HG03175 (cell line): ENCODE results near the gene ZNF136.

Experiments
- ATAC-seq: cut with Tn5 transposase; IDR thresholded peaks from one replicate; pipeline ENCODE4 v1.9.1; 2021; ENCODE audit warnings: mild to moderate bottlenecking, moderate library complexity; ENCODE audit not compliant: unreplicated experiment

The ZNF136 gene

DNA sequence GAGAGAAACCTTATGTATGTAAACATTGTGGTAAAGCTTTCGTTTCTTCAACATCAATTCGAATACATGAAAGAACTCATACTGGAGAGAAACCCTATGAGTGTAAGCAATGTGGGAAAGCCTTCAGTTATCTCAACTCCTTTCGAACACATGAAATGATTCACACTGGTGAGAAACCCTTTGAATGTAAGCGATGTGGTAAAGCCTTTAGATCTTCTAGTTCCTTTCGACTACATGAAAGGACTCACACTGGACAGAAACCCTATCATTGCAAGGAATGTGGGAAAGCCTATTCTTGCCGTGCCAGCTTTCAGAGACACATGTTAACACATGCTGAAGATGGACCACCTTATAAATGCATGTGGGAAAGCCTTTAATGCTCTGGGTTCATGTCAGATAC, 24.7 kb downstream of the ZNF136 start:
- no peak for ATAC-seq

DNA sequence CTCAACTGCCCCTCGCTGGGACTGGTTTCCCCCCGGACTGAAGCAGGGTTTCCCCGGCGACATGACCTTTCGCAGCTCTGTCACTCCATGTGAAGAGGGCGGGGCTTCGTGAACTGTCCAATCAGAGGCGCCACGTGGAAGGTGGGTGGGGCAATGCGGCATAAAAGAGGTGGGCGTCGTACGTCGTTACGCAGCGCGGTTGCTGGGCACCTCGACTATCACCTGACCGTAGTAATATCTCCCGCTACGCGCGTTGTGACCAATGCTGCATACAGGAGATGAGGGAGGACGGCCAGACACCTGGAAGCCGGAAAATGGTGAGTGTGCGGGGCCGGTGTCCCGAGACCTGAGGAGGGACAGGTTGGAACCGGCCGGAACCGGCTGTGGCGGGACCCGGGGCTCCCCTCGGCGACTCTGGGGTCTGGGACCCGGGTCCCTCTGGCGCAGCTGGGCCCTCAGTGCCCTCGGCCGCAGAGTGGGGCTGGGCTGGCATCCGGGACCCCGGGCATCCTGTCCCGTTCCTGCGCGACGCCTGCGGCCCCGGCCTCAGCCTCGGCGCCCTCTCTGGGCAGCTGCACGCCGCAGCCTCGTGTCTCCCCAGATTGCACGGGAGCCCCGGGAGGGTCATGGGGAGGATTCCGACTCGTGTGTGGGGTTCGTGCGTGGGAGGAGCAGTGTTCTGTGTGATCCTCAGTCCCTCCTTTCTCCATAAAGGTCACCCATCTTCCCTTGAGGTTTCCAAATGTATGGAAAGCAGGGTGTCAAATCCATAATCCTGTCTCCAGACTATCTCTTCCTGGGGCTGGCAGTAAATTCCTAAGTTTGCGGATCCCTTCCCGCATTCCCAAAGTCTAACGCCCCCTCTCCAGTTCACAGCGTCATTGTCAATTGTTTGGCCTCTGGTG, 32.2 kb downstream of the ZNF136 start:
- no peak for ATAC-seq

DNA sequence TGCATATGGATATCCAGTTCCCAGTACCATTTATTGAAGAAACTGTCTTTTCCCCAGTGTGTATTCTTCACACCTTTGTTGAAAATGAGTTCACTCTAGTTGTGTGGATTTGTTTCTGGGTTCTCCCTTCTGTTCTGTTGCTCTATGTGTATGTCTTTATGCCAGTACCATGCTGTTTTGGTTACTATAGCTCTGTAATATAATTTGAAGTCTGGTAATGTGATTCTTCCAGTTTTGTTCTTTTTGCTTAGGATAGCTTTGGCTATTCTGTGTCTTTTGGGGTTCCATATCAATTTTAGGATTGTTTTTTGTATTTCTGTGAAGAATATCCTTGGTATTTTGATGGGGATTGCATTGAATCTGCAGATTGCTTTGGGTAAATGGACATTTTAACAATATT, 35.2 kb downstream of the ZNF136 start:
- ATAC-seq, result no peak

DNA sequence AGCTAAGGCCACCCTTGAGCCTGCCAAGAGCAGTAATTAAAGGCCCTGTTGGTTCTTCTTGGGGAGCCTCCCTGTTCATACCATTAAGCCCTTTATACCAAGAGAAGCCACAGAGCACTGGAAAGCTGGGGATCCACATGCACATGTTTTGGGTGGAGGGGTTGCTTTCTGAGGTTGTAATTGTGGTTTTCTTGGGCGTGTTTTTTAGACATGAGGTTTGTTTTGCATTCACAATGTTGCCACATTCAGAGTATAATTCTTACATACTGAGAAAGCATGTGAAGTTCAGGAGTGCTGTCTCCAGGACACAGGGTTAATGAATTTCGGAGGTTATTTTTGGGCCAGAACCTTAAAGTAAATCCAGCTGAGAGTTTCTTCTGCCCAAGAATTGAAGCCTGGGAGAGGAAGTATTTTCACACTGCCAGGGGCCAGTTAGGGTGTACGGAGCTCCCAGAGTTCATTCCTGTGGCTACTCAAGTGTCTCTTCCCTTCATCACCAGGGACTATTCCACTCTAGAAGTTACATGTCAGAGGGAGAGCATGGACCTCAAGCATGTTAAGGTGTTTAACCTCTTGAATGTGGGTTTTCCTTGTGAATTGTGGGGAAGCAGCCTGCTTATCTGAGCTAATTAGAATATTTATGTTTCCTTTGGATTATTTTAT, 37.0 kb downstream of the ZNF136 start:
- ATAC-seq, result no peak

DNA sequence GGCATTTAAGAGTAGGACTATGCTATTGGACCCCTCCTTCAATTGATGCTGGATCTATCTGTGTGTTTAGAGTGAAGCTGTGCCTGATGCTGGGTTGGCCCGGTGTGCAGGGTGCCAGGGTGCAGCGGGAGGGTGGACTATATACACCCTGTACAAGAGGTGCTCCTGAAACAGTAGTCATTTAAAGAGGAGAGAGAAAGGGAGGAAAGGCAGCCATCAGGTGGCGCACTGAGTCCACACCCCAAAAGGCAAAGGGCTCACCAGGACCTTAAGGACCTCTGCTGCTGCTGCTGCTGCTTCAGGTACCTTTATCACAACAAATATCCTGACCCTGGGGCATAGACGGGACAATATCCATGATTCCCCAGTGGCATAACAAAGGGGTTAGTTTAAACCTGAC, 39.4 kb downstream of the ZNF136 start:
- ATAC-seq, result no peak

DNA sequence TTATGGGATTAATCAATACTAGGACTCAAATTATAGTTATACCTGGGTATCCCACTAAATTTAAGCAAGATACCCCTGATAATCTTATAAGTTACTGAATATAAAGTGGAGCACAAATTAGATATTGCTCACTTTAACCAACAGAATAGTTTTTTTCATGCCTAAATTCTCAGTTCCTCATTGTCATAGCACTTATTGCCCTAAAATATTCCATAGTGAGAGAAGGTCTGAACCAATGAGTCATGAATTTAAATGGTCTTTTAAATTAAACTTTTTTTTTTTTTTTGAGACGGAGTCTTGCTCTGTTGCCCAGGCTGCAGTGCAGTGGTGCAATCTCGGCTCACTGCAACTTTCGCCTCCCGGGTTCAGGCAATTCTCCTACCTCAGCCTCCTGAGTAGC, 42.4 kb downstream of the ZNF136 start:
- no peak for ATAC-seq

DNA sequence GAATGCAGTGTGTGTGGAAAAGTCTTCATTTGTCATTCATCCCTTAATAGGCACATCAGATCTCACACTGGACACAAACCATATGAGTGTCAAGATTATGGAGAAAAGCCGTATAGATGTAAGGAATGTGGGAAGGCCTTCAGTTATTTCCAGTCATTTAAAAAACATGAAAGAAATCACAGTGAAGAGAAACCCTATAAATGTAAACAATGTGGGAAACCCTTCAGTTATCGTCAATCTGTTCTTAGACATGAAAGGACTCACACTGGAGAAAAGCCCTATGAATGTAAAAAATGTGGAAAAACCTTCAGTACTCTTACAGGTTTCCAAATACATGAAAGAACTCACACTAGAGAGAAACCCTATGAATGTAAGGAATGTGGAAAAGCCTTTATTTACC, 45.3 kb downstream of the ZNF136 start:
- no peak for ATAC-seq

DNA sequence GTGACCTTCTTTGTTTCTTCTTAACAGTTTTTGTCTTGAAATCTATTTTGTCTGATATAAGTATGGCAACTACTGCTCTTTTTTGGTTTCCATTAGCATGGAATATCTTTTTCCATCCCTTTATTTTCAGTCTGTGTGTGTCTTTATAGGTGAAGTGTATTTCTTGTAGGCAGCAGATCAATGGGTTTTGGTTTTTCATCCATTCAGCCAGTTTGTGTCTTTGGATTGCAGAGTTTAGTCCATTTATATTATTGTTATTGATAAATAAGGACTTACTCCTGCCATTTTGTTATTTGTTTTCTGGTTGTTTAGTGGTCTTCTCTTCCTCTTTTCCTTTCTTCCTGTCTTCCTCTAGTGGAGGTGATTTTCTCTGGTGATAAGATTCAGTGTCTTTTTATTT, 54.4 kb downstream of the ZNF136 start:
- no peak for ATAC-seq

DNA sequence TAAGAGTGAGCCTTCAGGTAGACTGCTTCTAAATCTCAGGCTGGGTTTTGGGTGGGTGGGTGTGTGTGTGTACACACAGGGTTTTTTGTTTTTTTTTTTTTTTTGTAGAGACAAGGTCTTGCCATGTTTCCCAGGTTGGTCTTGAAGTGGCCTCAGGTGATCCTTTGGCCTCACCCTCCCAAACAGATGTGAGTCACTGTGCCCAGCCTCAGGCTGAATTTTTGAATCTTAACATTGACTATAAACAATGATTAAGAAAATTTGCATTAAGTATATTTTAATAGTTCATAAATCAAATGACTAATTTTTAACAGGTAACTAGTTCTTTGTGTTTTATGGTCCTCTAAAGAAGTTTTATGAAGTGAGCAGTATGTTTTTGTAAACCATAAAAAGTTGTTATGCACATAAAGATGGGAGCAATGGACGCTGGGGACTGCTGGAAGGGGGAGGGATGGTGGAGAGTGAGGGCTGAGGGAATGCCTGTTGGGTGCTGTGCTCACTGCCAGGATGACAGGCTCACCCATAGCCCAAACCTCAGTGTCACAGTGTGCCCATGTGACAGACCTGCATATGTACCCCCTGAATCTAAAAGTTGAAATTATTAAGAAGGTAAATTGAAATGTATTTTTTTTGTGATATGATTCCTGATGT, 60.2 kb downstream of the ZNF136 start:
- no peak for ATAC-seq

DNA sequence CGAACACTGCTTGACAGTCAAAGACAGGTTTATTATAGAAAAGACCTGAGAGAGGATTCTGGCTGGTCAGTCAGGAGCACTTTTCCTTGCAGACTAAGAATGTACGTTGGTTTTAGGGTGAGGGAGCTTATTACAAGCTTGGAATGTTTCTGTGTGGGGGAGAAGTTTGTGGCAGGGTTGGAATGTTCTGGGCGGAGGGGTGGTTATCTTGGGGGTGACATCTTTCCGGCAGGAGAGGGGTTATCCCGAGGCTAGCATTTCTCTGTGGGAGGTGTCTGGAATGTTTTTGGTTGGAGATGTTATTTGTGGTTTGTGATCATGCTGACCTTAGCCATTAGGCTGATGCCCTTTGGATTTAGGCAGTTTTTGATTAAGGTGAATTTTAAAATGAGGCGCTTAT, 61.8 kb downstream of the ZNF136 start:
- ATAC-seq, result no peak

DNA sequence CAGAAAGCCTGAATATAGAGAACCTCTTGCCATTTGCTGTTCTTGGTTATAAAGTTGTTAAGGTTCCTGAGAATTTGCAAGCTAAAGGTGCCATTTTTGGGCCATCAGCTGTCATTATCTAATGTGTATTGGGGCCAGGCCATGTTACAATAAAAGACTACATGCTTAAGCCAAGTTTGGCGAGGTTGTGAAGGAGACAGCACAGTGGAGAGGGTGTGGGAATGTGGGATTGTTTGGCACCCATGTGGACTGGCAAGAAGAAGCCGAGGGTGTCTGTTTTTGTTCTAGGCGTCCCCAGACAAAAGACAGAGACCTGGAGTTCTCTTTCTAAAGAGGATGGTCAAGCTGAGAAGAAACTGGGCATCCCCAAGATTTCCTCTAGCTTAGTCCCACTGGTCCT, 67.1 kb downstream of the ZNF136 start:
- no peak for ATAC-seq

DNA sequence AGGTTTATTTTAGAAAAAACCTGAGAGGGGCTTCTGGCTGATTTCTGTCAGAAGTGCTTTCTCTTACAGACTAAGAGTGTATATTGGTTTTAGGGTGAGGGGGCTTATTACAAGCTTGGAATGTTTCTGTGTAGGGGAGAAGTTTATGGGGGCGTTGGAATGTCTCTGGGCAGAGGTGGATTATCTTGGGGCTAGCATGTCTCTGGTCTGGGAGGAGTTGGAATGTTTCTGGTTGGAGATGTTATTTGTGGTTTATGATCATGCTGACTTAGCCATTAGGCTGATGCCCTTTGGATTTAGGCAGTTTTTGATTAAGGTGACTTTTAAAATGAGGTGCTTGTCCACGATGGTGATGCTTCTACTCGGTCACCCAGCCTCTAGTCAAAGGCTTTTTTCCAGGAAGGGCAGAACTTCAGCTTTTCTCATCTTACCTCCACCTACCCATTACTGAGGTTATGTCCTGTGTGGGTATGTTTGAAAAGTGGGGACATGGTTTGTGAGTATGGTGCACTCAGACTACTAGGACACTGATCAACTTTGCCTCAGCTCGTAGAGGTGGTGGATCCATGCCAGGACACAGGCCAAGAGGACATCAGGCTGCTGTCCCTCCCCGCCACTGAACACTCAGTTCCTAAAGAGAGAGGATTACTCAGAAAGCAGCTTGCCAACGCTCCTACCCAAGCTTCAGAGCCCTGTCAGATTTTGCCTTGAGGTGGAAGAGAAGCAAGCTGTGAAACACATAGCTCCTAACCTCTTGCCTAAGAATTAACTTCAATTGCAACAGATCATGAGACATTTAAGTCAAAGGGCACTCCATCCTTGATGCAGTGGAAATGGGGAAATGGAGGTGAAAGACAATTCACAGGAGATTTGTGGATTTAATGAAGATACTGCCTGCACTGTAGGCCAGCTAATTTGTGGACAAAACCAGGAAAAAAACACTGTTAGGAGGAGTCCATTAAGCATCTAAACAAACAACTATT, 68.1 kb downstream of the ZNF136 start:
- ATAC-seq, result no peak

DNA sequence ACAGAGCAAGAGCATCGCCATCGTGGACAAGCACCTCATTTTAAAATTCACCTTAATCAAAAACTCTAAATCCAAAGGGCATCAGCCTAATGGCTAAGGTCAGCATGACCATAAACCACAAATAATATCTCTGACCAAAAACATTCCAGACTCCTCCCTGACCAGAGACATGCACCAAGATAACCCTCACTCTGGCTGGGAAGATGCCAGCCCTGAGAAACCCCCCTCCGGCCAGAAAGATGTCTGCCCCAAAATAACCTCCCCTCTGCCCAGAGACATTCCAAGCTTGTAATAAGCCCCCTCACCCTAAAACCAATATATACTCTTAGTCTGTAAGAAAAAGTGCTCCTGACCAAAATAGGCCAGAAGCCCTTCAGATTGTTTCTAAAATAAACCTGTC, 70.1 kb downstream of the ZNF136 start:
- ATAC-seq, result no peak

DNA sequence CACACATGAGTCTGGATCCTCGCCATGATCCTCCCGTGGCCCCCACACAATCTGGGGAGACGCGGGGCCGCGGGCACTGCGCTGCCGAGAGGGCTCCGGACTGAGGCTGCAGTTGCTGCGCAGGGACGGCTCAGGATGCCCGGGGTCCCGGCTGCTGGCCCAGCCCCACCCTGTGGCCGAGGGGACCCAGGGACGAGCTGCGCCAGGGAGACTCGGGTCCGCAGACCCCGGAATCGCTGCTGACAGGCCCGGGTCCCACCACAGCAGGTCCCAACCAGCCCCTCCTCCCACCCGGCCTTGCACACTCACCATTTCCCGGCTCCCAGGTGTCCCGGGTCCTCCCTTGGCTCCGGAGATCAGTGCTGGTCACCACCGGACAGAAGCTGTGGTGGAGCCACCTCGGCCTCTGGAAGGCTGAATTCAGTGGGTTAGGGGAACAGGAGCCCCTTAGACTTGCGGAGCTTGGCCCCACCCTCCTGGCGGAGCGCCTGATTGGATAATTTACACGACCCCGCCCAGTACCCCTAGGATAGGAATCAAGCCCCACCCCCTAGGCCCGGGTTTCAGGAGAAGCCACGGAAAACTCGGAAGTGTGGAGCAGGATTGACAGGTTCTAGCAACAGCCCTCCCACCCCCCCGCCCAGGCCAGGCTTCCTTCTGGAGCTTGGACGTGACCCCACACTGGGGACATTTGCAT, 74.4 kb downstream of the ZNF136 start:
- no peak for ATAC-seq
